SK-N-SH treated with all-trans-retinoic acid at 6 μM for 48 hours (cell line): ENCODE measurements around the gene B3GNT3.
"Not testable (repeated sequence)": the region's sequence is repeated elsewhere in the genome, so short reads cannot be mapped to it uniquely, and the experiment has no call there.

Source experiments
- ATAC-seq: fragments of 200-7000 bp; cut with Tn5 transposase; 3 replicates; pipeline ENCODE4 v1.9.1; 2020; ENCODE audit warnings: mild to moderate bottlenecking, moderate library complexity
- ARNTL ChIP-seq: fragments of 450-650 bp; formaldehyde crosslinking; IDR thresholded peaks from 2 replicates; pipeline ENCODE4 v1.5.0; 2020; ENCODE audit warnings: low read depth, mild to moderate bottlenecking, moderate library complexity, borderline replicate concordance
- CSDC2 ChIP-seq: fragments of 250-450 bp; sonication (Bioruptor Pico); IDR thresholded peaks from 2 replicates; pipeline ENCODE4 v1.5.0; 2020; ENCODE audit warnings: mild to moderate bottlenecking, moderate library complexity
- ESRRG ChIP-seq: fragments of 250-450 bp; sonication (Bioruptor Pico); IDR thresholded peaks from 2 replicates; pipeline ENCODE4 v1.6.1; 2021; ENCODE audit warnings: mild to moderate bottlenecking
- GLIS3 ChIP-seq: fragments of 250-450 bp; sonication (Bioruptor Pico); IDR thresholded peaks from 2 replicates; pipeline ENCODE4 v1.5.0; 2020; ENCODE audit warnings: mild to moderate bottlenecking, moderate library complexity
- ISL1 ChIP-seq: fragments of 250-450 bp; sonication (Bioruptor Pico); IDR thresholded peaks from 2 replicates; pipeline ENCODE4 v2.1.2; 2022; ENCODE audit warnings: mild to moderate bottlenecking, moderate library complexity
- OSR1 ChIP-seq: fragments of 250-450 bp; sonication (Bioruptor Pico); IDR thresholded peaks from 2 replicates; pipeline ENCODE4 v1.8.0; 2022; ENCODE audit warnings: moderate library complexity, mild to moderate bottlenecking, inconsistent platforms
- PPARA ChIP-seq: fragments of 250-450 bp; sonication (Bioruptor Pico); IDR thresholded peaks from 2 replicates; pipeline ENCODE4 v1.5.0; 2020; ENCODE audit warnings: mild to moderate bottlenecking, borderline replicate concordance
- RARB ChIP-seq: fragments of 250-450 bp; sonication (Bioruptor Pico); IDR thresholded peaks from 2 replicates; pipeline ENCODE4 v1.8.0; 2021; ENCODE audit warnings: mild to moderate bottlenecking, moderate library complexity
- SNAI2 ChIP-seq: fragments of 250-450 bp; sonication (Bioruptor Pico); IDR thresholded peaks from 2 replicates; pipeline ENCODE4 v1.5.0; 2020; ENCODE audit warnings: mild to moderate bottlenecking, moderate library complexity
- TCF4 ChIP-seq: fragments of 250-450 bp; sonication (Bioruptor Pico); IDR thresholded peaks from 2 replicates; pipeline ENCODE4 v1.8.0; 2021; ENCODE audit warnings: mild to moderate bottlenecking, moderate library complexity, borderline replicate concordance
- TOX ChIP-seq: fragments of 250-450 bp; sonication (Bioruptor Pico); IDR thresholded peaks from 2 replicates; pipeline ENCODE4 v1.8.0; 2021; ENCODE audit warnings: mild to moderate bottlenecking, moderate library complexity, borderline replicate concordance
- ZC3H10 ChIP-seq: fragments of 250-450 bp; sonication (Bioruptor Pico); IDR thresholded peaks from 2 replicates; pipeline ENCODE4 v1.5.1; 2021; ENCODE audit warnings: mild to moderate bottlenecking, moderate library complexity
- ZFP3 ChIP-seq: fragments of 250-450 bp; sonication (Bioruptor Pico); IDR thresholded peaks from 2 replicates; pipeline ENCODE4 v1.5.0; 2020; ENCODE audit warnings: mild to moderate bottlenecking, moderate library complexity
- ZNF565 ChIP-seq: fragments of 450-650 bp; formaldehyde crosslinking; conservative IDR thresholded peaks from 2 replicates; pipeline ENCODE4 v1.5.0; 2020; ENCODE audit warnings: low read depth, mild to moderate bottlenecking, moderate library complexity
- ZNF70 ChIP-seq: fragments of 450-650 bp; formaldehyde crosslinking; IDR thresholded peaks from 2 replicates; pipeline ENCODE4 v1.5.0; 2020; ENCODE audit warnings: mild to moderate bottlenecking, moderate library complexity
- ZNF8 ChIP-seq: fragments of 450-650 bp; formaldehyde crosslinking; IDR thresholded peaks from 2 replicates; pipeline ENCODE4 v1.5.0; 2020; ENCODE audit warnings: mild to moderate bottlenecking, moderate library complexity
- TF ChIP-seq, protein P1 (sequence below): fragments of 250-450 bp; sonication (Bioruptor Pico); IDR thresholded peaks from 2 replicates; pipeline ENCODE4 v1.5.1; 2020; ENCODE audit warnings: low read depth, mild to moderate bottlenecking, moderate library complexity
- TF ChIP-seq, protein P2 (sequence below): fragments of 250-450 bp; sonication (Bioruptor Pico); IDR thresholded peaks from 2 replicates; pipeline ENCODE4 v1.5.1; 2021; ENCODE audit warnings: mild to moderate bottlenecking, moderate library complexity
- TF ChIP-seq, protein P3 (sequence below): fragments of 250-450 bp; sonication (Bioruptor Pico); IDR thresholded peaks from 2 replicates; pipeline ENCODE4 v1.5.0; 2020; ENCODE audit warnings: mild to moderate bottlenecking, moderate library complexity

Gene B3GNT3

DNA sequence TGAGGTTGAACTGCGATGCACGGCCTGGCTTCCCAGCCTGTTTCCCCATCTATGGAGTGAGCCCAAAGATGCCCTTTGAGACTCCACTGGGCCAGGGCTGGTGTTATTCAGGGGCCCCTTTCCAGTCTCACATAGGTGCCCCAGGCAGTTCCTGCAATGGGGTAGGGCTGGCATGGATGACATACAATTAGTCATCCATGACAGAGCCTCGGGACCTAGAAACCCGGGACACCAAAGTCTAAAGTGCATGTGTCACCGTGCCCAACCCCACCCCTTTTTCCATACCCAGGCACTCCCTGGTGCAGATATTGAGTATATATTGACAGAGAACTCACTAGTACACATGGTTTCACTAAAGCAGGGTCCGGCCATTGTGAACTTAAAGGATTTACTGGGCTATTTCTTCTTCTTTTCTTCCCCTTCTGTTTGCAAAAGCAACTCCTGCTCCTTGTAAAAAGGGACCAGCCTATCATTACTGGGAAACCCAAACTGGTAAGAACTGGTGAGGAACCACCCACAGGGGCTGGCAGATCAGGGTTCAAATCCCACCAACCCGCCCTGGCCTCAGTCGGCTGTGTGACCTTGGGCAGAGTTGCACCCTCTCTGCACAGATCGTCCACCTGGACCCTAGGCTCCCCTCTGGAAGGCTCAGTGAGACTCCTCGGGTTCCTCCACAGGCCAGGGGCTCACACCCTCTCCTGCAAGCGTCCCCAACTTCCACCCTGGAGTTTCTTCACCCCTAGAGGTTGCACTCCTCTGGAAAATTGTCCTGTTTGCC, 2.7 kb downstream of the B3GNT3 start (continued):
- TF ChIP-seq, protein P1, sequence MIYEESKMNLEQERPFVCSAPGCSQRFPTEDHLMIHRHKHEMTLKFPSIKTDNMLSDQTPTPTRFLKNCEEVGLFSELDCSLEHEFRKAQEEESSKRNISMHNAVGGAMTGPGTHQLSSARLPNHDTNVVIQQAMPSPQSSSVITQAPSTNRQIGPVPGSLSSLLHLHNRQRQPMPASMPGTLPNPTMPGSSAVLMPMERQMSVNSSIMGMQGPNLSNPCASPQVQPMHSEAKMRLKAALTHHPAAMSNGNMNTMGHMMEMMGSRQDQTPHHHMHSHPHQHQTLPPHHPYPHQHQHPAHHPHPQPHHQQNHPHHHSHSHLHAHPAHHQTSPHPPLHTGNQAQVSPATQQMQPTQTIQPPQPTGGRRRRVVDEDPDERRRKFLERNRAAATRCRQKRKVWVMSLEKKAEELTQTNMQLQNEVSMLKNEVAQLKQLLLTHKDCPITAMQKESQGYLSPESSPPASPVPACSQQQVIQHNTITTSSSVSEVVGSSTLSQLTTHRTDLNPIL (CRISPR knock-in tag) = no peak
- TF ChIP-seq ZFP3 (CRISPR knock-in tag) (no peak), TCF4 (CRISPR knock-in tag) (no peak), ESRRG (CRISPR knock-in tag) (no peak), GLIS3 (CRISPR knock-in tag) (no peak), ZC3H10 (no peak), ZNF565 (no peak)

DNA sequence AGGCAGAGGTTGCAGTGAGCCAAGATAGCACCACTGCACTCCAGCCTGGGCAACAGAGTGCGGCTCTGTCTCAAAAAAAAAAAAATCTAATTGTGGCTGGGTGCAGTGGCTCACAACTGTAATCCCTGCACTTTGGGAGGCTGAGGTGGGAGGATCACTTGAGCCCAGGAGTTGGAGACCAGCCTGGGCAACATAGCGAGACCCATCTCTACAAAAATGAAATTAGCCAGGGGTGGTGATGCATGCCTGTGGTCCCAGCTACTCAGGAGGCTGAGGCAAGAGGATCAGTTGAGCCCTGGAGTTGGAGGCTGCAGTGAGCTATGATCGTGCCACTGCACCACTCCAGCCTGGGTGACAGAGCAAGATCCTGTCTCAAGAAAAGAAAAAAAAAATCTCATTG, 3.7 kb downstream of the B3GNT3 start:
- ATAC-seq = not testable (repeated sequence)

DNA sequence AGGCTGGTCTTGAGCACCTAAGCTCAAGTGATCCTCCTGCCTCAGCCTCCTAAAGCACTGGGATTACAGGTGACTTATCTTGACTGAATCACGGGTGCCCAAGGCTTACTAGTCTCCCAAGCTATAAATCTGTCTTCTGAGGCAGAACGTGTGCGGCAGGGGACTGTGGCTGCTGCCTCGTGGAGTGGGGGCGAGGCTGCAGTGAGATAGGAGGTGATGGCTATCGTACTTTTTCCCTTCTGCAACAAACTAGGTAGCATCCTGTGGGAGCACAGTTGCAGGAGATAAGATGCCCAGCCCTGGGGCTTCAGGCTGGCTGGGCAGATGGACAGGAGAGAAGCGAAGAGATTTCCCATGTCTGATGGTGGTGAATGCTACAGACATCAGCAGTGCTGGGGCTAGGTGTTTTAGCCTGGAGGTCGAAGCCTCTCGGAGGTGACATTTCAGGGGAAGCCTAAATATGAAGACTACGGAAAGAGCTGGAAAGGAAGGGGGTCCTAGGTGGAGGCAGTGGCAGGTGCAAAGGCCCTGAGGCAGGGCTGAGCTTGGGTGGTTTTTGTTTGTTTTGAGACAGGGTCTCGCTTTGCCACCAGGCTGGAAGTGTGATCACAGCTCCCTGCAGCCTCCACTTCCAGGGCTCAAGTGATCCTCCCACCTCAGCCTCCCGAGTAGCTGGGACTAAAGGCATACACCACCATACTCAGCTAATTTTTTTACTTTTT, 7.4 kb downstream of the B3GNT3 start:
- no peak for TF ChIP-seq GLIS3 (CRISPR knock-in tag)
- TF ChIP-seq, protein P1 (CRISPR knock-in tag) = no peak
- no peak for ATAC-seq

DNA sequence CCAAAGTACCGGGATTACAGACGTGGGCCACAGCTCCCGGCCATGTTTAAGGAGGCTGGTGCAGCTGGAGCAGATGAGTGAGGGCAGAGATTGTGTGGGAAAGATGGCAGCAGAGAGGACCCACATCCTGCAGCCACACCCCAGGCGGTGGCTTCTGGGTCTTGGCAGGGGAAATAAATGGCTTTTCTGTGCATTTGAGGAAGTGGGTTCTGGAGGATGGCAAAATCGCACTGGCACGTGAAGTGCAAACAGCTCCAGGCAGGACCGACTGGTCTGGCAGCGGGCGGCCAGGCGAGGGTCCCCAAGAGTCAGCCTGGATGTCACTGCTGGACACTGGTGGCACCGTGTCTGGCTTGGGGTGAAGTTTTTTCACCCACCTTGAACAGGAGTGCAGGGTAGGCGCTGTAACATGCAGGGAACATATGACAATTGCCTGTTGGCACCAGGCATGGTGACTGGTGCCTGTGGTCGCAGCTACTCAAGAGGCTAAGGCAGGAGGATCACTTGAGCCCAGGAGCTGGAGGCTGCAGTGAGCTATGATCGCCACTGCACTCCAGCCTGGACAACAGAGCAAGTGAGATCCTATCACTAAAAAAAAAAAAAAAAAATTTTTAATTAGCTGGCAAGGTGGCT, 8.4 kb downstream of the B3GNT3 start:
- TF ChIP-seq CSDC2 (CRISPR knock-in tag) (no peak), ESRRG (CRISPR knock-in tag) (no peak), PPARA (CRISPR knock-in tag) (no peak), ZNF8 (CRISPR knock-in tag) (no peak), ISL1 (no peak), TOX (no peak), ARNTL (CRISPR knock-in tag) (no peak), GLIS3 (CRISPR knock-in tag) (no peak), SNAI2 (CRISPR knock-in tag) (no peak)
- TF ChIP-seq, protein P2, sequence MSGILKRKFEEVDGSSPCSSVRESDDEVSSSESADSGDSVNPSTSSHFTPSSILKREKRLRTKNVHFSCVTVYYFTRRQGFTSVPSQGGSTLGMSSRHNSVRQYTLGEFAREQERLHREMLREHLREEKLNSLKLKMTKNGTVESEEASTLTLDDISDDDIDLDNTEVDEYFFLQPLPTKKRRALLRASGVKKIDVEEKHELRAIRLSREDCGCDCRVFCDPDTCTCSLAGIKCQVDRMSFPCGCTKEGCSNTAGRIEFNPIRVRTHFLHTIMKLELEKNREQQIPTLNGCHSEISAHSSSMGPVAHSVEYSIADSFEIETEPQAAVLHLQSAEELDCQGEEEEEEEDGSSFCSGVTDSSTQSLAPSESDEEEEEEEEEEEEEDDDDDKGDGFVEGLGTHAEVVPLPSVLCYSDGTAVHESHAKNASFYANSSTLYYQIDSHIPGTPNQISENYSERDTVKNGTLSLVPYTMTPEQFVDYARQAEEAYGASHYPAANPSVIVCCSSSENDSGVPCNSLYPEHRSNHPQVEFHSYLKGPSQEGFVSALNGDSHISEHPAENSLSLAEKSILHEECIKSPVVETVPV (CRISPR knock-in tag) = no peak
- TF ChIP-seq, protein P3, sequence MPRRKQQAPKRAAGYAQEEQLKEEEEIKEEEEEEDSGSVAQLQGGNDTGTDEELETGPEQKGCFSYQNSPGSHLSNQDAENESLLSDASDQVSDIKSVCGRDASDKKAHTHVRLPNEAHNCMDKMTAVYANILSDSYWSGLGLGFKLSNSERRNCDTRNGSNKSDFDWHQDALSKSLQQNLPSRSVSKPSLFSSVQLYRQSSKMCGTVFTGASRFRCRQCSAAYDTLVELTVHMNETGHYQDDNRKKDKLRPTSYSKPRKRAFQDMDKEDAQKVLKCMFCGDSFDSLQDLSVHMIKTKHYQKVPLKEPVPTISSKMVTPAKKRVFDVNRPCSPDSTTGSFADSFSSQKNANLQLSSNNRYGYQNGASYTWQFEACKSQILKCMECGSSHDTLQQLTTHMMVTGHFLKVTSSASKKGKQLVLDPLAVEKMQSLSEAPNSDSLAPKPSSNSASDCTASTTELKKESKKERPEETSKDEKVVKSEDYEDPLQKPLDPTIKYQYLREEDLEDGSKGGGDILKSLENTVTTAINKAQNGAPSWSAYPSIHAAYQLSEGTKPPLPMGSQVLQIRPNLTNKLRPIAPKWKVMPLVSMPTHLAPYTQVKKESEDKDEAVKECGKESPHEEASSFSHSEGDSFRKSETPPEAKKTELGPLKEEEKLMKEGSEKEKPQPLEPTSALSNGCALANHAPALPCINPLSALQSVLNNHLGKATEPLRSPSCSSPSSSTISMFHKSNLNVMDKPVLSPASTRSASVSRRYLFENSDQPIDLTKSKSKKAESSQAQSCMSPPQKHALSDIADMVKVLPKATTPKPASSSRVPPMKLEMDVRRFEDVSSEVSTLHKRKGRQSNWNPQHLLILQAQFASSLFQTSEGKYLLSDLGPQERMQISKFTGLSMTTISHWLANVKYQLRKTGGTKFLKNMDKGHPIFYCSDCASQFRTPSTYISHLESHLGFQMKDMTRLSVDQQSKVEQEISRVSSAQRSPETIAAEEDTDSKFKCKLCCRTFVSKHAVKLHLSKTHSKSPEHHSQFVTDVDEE (CRISPR knock-in tag) = no peak
- no peak for ATAC-seq

DNA sequence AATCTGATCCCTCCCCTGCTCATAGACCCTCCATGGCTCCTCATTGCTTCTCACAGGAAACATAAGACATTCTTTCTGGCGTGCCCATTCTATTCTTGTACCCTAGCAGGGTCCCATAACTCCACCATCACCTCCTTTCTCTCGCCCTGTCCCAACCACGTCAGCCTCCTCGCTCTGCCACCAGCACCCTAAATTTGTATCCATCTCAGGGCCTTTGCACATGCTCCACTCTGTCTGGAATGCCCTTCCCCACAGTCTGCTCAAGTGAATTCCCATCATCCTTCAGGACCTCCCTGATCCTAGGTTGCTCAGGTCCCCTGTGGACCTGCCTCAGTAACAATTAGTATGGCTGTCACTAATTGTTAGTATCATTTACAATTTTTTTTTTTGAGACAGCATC, 10.5 kb downstream of the B3GNT3 start:
- ATAC-seq = no peak
- TF ChIP-seq ZFP3 (CRISPR knock-in tag) (no peak), CSDC2 (CRISPR knock-in tag) (no peak), ARNTL (CRISPR knock-in tag) (no peak), ZNF565 (no peak), ZNF70 (CRISPR knock-in tag) (no peak), RARB (CRISPR knock-in tag) (no peak), OSR1 (CRISPR knock-in tag) (no peak)
- TF ChIP-seq, protein P2 (CRISPR knock-in tag) = no peak
- TF ChIP-seq, protein P3 (CRISPR knock-in tag) = no peak
